K562 (cell line): ENCODE data around the gene VPS4A.

Experiments
- ELF4 ChIP-seq: fragments of 450-650 bp; formaldehyde crosslinking; IDR thresholded peaks from 2 replicates; pipeline ENCODE4 v1.4.0; 2022; ENCODE audit warnings: missing genetic modification characterization
- GABPB2 ChIP-seq: fragments of 250-450 bp; sonication (Bioruptor Pico); conservative IDR thresholded peaks from 2 replicates; pipeline ENCODE4 v1.5.1; 2021; ENCODE audit warnings: mild to moderate bottlenecking
- KAT7 ChIP-seq: sonication (generic); formaldehyde crosslinking; IDR thresholded peaks from 2 replicates; pipeline ENCODE4 v1.8.0; 2022; ENCODE audit warnings: missing genetic modification reagents, mild to moderate bottlenecking, borderline replicate concordance
- MNT ChIP-seq, 2 experiments: fragments of 450-650 bp; conservative IDR thresholded peaks; 2 replicates each; pipeline ENCODE4 v1.6.1; 2017; ENCODE audit warnings: mild to moderate bottlenecking in 2 of 2, moderate library complexity in 2 of 2
- PHF8 ChIP-seq: fragments of 200-600 bp; sonication (generic); IDR thresholded peaks from 2 replicates; pipeline ENCODE4 v1.6.1; 2012; ENCODE audit warnings: mixed run types, mild to moderate bottlenecking, inconsistent platforms, low read length, moderate library complexity, borderline replicate concordance
- SMARCA5 ChIP-seq: fragments of 450-650 bp; IDR thresholded peaks from 2 replicates; pipeline ENCODE4 v1.6.1; 2016
- SRSF3 ChIP-seq: fragments of 200-400 bp; formaldehyde crosslinking; IDR thresholded peaks from 2 replicates; pipeline ENCODE4 v1.6.1; 2016; ENCODE audit warnings: mild to moderate bottlenecking, low read length, moderate library complexity; ENCODE audit not compliant: insufficient read depth
- ZBTB17 ChIP-seq: fragments of 450-650 bp; formaldehyde crosslinking; IDR thresholded peaks from 2 replicates; pipeline ENCODE4 v1.4.0; 2020; ENCODE audit warnings: mild to moderate bottlenecking
- ZBTB49 ChIP-seq: sonication (generic); formaldehyde crosslinking; IDR thresholded peaks from 2 replicates; pipeline ENCODE4 v1.8.0; 2022; ENCODE audit warnings: missing genetic modification reagents, mild to moderate bottlenecking, borderline replicate concordance
- ZBTB7A ChIP-seq: IDR thresholded peaks from 2 replicates; pipeline ENCODE4 v1.6.1; 2011; ENCODE audit warnings: low read depth, mild to moderate bottlenecking, low read length, moderate library complexity, borderline replicate concordance; ENCODE audit not compliant: control insufficient read depth
- ZNF239 ChIP-seq: fragments of 250-450 bp; sonication (Bioruptor Pico); IDR thresholded peaks from 2 replicates; pipeline ENCODE4 v1.4.0; 2020; ENCODE audit warnings: mild to moderate bottlenecking
- ZNF766 ChIP-seq: fragments of 200-800 bp; sonication (Bioruptor generic); conservative IDR thresholded peaks from 2 replicates; pipeline ENCODE4 v1.6.1; 2016; ENCODE audit warnings: missing genetic modification characterization, missing compliant biosample characterization
- ZNF79 ChIP-seq: fragments of 250-450 bp; sonication (Bioruptor Pico); IDR thresholded peaks from 2 replicates; pipeline ENCODE4 v1.4.0; 2020; ENCODE audit warnings: low read depth, mild to moderate bottlenecking, moderate library complexity
- TF ChIP-seq, protein P1 (sequence below), 3 experiments: IDR thresholded peaks in 2 of 3; conservative IDR thresholded peaks in 1 of 3; 2 replicates each; pipeline ENCODE4 v1.5.1; 2011 to 2012; ENCODE audit warnings: low read length in 3 of 3, mild to moderate bottlenecking in 3 of 3, control low read depth in 2 of 3, improper control_type of control experiment in 1 of 3, inconsistent platforms in 1 of 3, low read depth in 1 of 3, mixed read lengths in 1 of 3, moderate library complexity in 1 of 3; ENCODE audit not compliant: insufficient read depth in 2 of 3

- peak; percentile 95 to 98 for TF ChIP-seq MNT (conservative IDR thresholded peaks at IDR 0.05)
- TF ChIP-seq ZBTB49 (CRISPR knock-in tag): no peak
- no peak for TF ChIP-seq ZBTB7A
- no peak for TF ChIP-seq ZNF79 (CRISPR knock-in tag)
- TF ChIP-seq GABPB2: no peak
- no peak for TF ChIP-seq ZBTB17
- TF ChIP-seq SRSF3: no peak
- peak; percentile 80 for TF ChIP-seq ZNF766
- TF ChIP-seq PHF8: peak; percentile 96
- no peak for TF ChIP-seq ZNF239
- TF ChIP-seq ELF4 (CRISPR knock-in tag): 0 out of 2 replicates have a peak, but pooled peaks have one; percentile 56
- peak; percentile 95 for TF ChIP-seq KAT7 (CRISPR knock-in tag)
- TF ChIP-seq, protein P1, sequence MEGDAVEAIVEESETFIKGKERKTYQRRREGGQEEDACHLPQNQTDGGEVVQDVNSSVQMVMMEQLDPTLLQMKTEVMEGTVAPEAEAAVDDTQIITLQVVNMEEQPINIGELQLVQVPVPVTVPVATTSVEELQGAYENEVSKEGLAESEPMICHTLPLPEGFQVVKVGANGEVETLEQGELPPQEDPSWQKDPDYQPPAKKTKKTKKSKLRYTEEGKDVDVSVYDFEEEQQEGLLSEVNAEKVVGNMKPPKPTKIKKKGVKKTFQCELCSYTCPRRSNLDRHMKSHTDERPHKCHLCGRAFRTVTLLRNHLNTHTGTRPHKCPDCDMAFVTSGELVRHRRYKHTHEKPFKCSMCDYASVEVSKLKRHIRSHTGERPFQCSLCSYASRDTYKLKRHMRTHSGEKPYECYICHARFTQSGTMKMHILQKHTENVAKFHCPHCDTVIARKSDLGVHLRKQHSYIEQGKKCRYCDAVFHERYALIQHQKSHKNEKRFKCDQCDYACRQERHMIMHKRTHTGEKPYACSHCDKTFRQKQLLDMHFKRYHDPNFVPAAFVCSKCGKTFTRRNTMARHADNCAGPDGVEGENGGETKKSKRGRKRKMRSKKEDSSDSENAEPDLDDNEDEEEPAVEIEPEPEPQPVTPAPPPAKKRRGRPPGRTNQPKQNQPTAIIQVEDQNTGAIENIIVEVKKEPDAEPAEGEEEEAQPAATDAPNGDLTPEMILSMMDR (IDR thresholded peaks at IDR 0.05 in 2 of 3, conservative IDR thresholded peaks at IDR 0.05 in 1 of 3; ENCODE audit: insufficient read depth in 2 of 3, low read depth in 1 of 3, low read length in 3 of 3): peak; percentile 72 to 84 (median 84)
- no peak for TF ChIP-seq SMARCA5
These were observed 28.3 kb downstream of the VPS4A start, which contains the start of the genes COG8 and NIP7 for GRCh38 chr16:69339289-69340094.
